HG03521 (cell line): ENCODE measurements around the gene IGFL3.
"Not testable (repeated sequence)": the region's sequence is repeated elsewhere in the genome, so short reads cannot be mapped to it uniquely, and the experiment has no call there.

Experiments used
- ATAC-seq: cut with Tn5 transposase; IDR thresholded peaks from one replicate; pipeline ENCODE4 v1.9.1; 2021; ENCODE audit warnings: mild to moderate bottlenecking, moderate library complexity; ENCODE audit not compliant: unreplicated experiment

IGFL3 gene

GRCh38 chr19:46126086-46126580 lies 1.6 kb upstream of the IGFL3 start:
- no peak for ATAC-seq

GRCh38 chr19:46125447-46125846 lies 959 bp upstream of the IGFL3 start:
- no peak for ATAC-seq

GRCh38 chr19:46118136-46118535 lies 6.4 kb downstream of the IGFL3 start:
- no peak for ATAC-seq

- no peak for ATAC-seq
These were observed 8.4 kb downstream of the IGFL3 start for GRCh38 chr19:46116121-46116520.

- no peak for ATAC-seq
These were observed 8.9 kb downstream of the IGFL3 start for GRCh38 chr19:46115396-46116106.

- no peak for ATAC-seq
These were observed 10.8 kb downstream of the IGFL3 start for GRCh38 chr19:46113726-46114125.

- ATAC-seq, result no peak
These were observed 12.0 kb downstream of the IGFL3 start for GRCh38 chr19:46112527-46112926.

GRCh38 chr19:46111376-46111775 lies 13.1 kb downstream of the IGFL3 start:
- no peak for ATAC-seq

GRCh38 chr19:46109876-46110275 lies 14.6 kb downstream of the IGFL3 start:
- ATAC-seq, result no peak

- ATAC-seq, result no peak
These were observed 17.1 kb downstream of the IGFL3 start for GRCh38 chr19:46107371-46107770.

GRCh38 chr19:46102333-46102732 lies 22.2 kb downstream of the IGFL3 start:
- ATAC-seq, result not testable (repeated sequence)

GRCh38 chr19:46101293-46101692 lies 23.2 kb downstream of the IGFL3 start:
- no peak for ATAC-seq

- ATAC-seq, result no peak
These were observed 24.1 kb downstream of the IGFL3 start for GRCh38 chr19:46100344-46100743.

GRCh38 chr19:46090444-46090843 lies 34.0 kb downstream of the IGFL3 start:
- no peak for ATAC-seq

GRCh38 chr19:46089432-46089831 lies 35.1 kb downstream of the IGFL3 start:
- ATAC-seq, result no peak

GRCh38 chr19:46088101-46088500 lies 36.4 kb downstream of the IGFL3 start:
- no peak for ATAC-seq

- no peak for ATAC-seq
These were observed 38.6 kb downstream of the IGFL3 start for GRCh38 chr19:46085888-46086287.

- ATAC-seq, result no peak
These were observed 41.8 kb downstream of the IGFL3 start for GRCh38 chr19:46082728-46083050.

- ATAC-seq, result no peak
These were observed 42.4 kb downstream of the IGFL3 start for GRCh38 chr19:46081928-46082727.

GRCh38 chr19:46080561-46080960 lies 43.9 kb downstream of the IGFL3 start:
- ATAC-seq, result no peak

- ATAC-seq, result no peak
These were observed 44.9 kb downstream of the IGFL3 start for GRCh38 chr19:46079576-46079975.
